H9 (cell line): ENCODE data around the gene GSS. TPM values are rescaled to one million over a fixed set of nuclear protein-coding genes. Genes with fewer than 3 reads are reported as not detected.
"Not testable (repeated sequence)": the region's sequence is repeated elsewhere in the genome, so short reads cannot be mapped to it uniquely, and the experiment has no call there.

Source experiments
- DNase-seq: peaks from one replicate; pipeline ENCODE4 v3.0.0-alpha.2; 2017
- H2AFZ ChIP-seq: one replicate; pipeline ENCODE4 v1.6.1; 2013; ENCODE audit warnings: mild to moderate bottlenecking, low read length, control low read depth, moderate library complexity
- H2AK5ac ChIP-seq: 2 replicates; pipeline ENCODE4 v1.6.1; 2013; ENCODE audit warnings: low read length, control low read depth, mixed read lengths; ENCODE audit not compliant: insufficient read length
- H2BK120ac ChIP-seq: one replicate; pipeline ENCODE4 v1.6.1; 2013; ENCODE audit warnings: low read depth, mild to moderate bottlenecking, low read length, control low read depth, inconsistent platforms; ENCODE audit not compliant: poor library complexity, severe bottlenecking
- H2BK12ac ChIP-seq: 2 replicates; pipeline ENCODE4 v1.6.1; 2013; ENCODE audit warnings: low read length, control low read depth, mixed read lengths, low read depth; ENCODE audit not compliant: insufficient read length
- H2BK15ac ChIP-seq: 2 replicates; pipeline ENCODE4 v1.6.1; 2013; ENCODE audit warnings: low read depth, low read length, control low read depth
- H2BK20ac ChIP-seq: one replicate; pipeline ENCODE4 v1.6.1; 2013; ENCODE audit warnings: low read depth, mild to moderate bottlenecking, low read length, control low read depth, inconsistent platforms; ENCODE audit not compliant: poor library complexity, severe bottlenecking
- H2BK5ac ChIP-seq: 2 replicates; pipeline ENCODE4 v1.6.1; 2013; ENCODE audit warnings: low read length, control low read depth, mixed read lengths; ENCODE audit not compliant: insufficient read length
- H3K14ac ChIP-seq: 2 replicates; pipeline ENCODE4 v1.6.1; 2013; ENCODE audit warnings: low read length, control low read depth; ENCODE audit not compliant: insufficient read depth
- H3K18ac ChIP-seq: 2 replicates; pipeline ENCODE4 v1.6.1; 2013; ENCODE audit warnings: low read depth, mild to moderate bottlenecking, mixed read lengths, low read length, control low read depth; ENCODE audit not compliant: insufficient read length
- H3K23ac ChIP-seq: 2 replicates; pipeline ENCODE4 v1.6.1; 2013; ENCODE audit warnings: low read length, control low read depth, mixed read lengths, low read depth; ENCODE audit not compliant: insufficient read length
- H3K23me2 ChIP-seq: 2 replicates; pipeline ENCODE4 v1.6.1; 2013; ENCODE audit warnings: low read depth, mild to moderate bottlenecking, mixed read lengths, low read length, control low read depth; ENCODE audit not compliant: insufficient read length, poor library complexity, severe bottlenecking
- H3K27ac ChIP-seq: 2 replicates; pipeline ENCODE4 v1.5.1; 2013; ENCODE audit warnings: low read length, control low read depth, mixed read lengths, low read depth; ENCODE audit not compliant: insufficient read length
- H3K27me3 ChIP-seq: 2 replicates; pipeline ENCODE4 v1.6.1; 2013; ENCODE audit warnings: low read length, control low read depth, inconsistent platforms; ENCODE audit not compliant: insufficient read depth
- H3K4ac ChIP-seq: 2 replicates; pipeline ENCODE4 v1.6.1; 2013; ENCODE audit warnings: low read depth, mild to moderate bottlenecking, control low read depth, inconsistent platforms, low read length, moderate library complexity
- H3K4me1 ChIP-seq: 2 replicates; pipeline ENCODE4 v1.6.1; 2013; ENCODE audit warnings: low read length, control low read depth, inconsistent platforms; ENCODE audit not compliant: insufficient read depth
- H3K4me2 ChIP-seq: 2 replicates; pipeline ENCODE4 v1.6.1; 2013; ENCODE audit warnings: low read length, control low read depth, mixed read lengths; ENCODE audit not compliant: insufficient read length, insufficient read depth
- H3K56ac ChIP-seq: 2 replicates; pipeline ENCODE4 v1.6.1; 2013; ENCODE audit warnings: low read depth, mild to moderate bottlenecking, mixed read lengths, low read length, control low read depth; ENCODE audit not compliant: insufficient read length
- H3K79me1 ChIP-seq: 2 replicates; pipeline ENCODE4 v1.6.1; 2013; ENCODE audit warnings: low read depth, mild to moderate bottlenecking, moderate library complexity, low read length, control low read depth, inconsistent platforms; ENCODE audit not compliant: insufficient read depth, poor library complexity, severe bottlenecking
- H3K79me2 ChIP-seq: 2 replicates; pipeline ENCODE4 v1.6.1; 2013; ENCODE audit warnings: low read length, control low read depth, inconsistent platforms; ENCODE audit not compliant: insufficient read depth
- H3K9ac ChIP-seq: 2 replicates; pipeline ENCODE4 v1.6.1; 2013; ENCODE audit warnings: low read length, control low read depth, mixed read lengths; ENCODE audit not compliant: insufficient read length; ENCODE audit errors: extremely low read depth
- H3K9me3 ChIP-seq: one replicate; pipeline ENCODE4 v1.6.1; 2013; ENCODE audit warnings: low read depth, low read length, inconsistent platforms; ENCODE audit not compliant: control insufficient read depth
- H3T11ph ChIP-seq: one replicate; pipeline ENCODE4 v1.6.1; 2013; ENCODE audit warnings: mild to moderate bottlenecking, low read length, control low read depth, inconsistent platforms
- H4K20me1 ChIP-seq: one replicate; pipeline ENCODE4 v1.6.1; 2013; ENCODE audit not compliant: control insufficient read depth, insufficient read length, insufficient read depth
- H4K5ac ChIP-seq: 2 replicates; pipeline ENCODE4 v1.6.1; 2013; ENCODE audit warnings: low read depth, mild to moderate bottlenecking, mixed read lengths, low read length, control low read depth; ENCODE audit not compliant: insufficient read length
- H4K8ac ChIP-seq: replicated peaks from 2 replicates; pipeline ENCODE4 v1.6.1; 2013; ENCODE audit warnings: low read length, control low read depth, mixed read lengths, low read depth; ENCODE audit not compliant: insufficient read length
- H4K91ac ChIP-seq: 2 replicates; pipeline ENCODE4 v1.6.1; 2013; ENCODE audit warnings: low read depth, mild to moderate bottlenecking, moderate library complexity, mixed read lengths, low read length, control low read depth; ENCODE audit not compliant: insufficient read length
- H3K27ac Mint-ChIP-seq, 3 experiments: 2 replicates in 2 of 3; 3 replicates in 1 of 3; pipeline ENCODE4 v1.8.0; 2020 to 2021; ENCODE audit warnings: mixed read lengths in 3 of 3, mild to moderate bottlenecking in 1 of 3, moderate library complexity in 1 of 3
- H3K27me3 Mint-ChIP-seq: 2 replicates; pipeline ENCODE4 v1.8.0; 2021; ENCODE audit warnings: low read depth, mild to moderate bottlenecking, moderate library complexity, mixed read lengths
- H3K36me3 Mint-ChIP-seq, 3 experiments: 2 replicates in 2 of 3; 3 replicates in 1 of 3; pipeline ENCODE4 v1.8.0; 2020 to 2021; ENCODE audit warnings: low read depth in 3 of 3, mixed read lengths in 3 of 3; ENCODE audit not compliant: insufficient read depth in 1 of 3
- H3K4me1 Mint-ChIP-seq, 2 experiments: 2 replicates each; pipeline ENCODE4 v1.8.0; 2020; ENCODE audit warnings: mixed read lengths in 2 of 2
- H3K4me3 Mint-ChIP-seq, 2 experiments: 2 replicates in 1 of 2; 3 replicates in 1 of 2; pipeline ENCODE4 v1.8.0; 2020 to 2021; ENCODE audit warnings: mild to moderate bottlenecking in 2 of 2, mixed read lengths in 2 of 2, moderate library complexity in 1 of 2
- H3K9me3 Mint-ChIP-seq, 2 experiments: 2 replicates in 1 of 2; 3 replicates in 1 of 2; pipeline ENCODE4 v1.8.0; 2020; ENCODE audit warnings: mild to moderate bottlenecking in 2 of 2, mixed read lengths in 2 of 2, moderate library complexity in 1 of 2
- CTCF ChIP-seq: fragments of 200-600 bp; sonication (generic); conservative IDR thresholded peaks from 3 replicates; pipeline ENCODE4 v1.8.0; 2021; ENCODE audit warnings: antibody characterized with exemption, mild to moderate bottlenecking
- WGBS: extraction: QIAGEN DNeasy Blood & Tissue Kit; methylation state at CpG from one replicate; pipeline ENCODE4 v1.1.7; 2013; ENCODE audit warnings: missing lambda C conversion rate, low lambda C conversion rate, mixed read lengths; ENCODE audit not compliant: insufficient read length; ENCODE audit errors: extremely low coverage; 5-methylcytosine and 5-hydroxymethylcytosine counted together
- total RNA-seq: library from RNA; stranded (reverse); gene quantifications from 2 replicates; pipeline ENCODE4 v1.2.1, GENCODE V29; 2021

Gene GSS
- total RNA-seq, 1 experiment from 2014 or later, result 48.5 TPM

GRCh38 chr20:34881689-34882088 is 73.9 kb downstream of the GSS start:
- peaks cover 0 to 3% (median 3%) of the 10 kb centered on the region in 3 experiments; a peak in 3 of 7 replicates for H3K36me3 Mint-ChIP-seq
- no peak for DNase-seq
- no peak overlapping the region for H3K23ac ChIP-seq

GRCh38 chr20:34880971-34881370 is 74.6 kb downstream of the GSS start:
- H3K36me3 Mint-ChIP-seq, result not testable (repeated sequence)
- WGBS, result no CpG with 5 or more reads among the region's 7 CpGs

More at GRCh38 chr20:34881689-34882088, 73.9 kb downstream of the GSS start:
- Histone ChIP-seq H3K4me1 (peaks cover 2% of the 10 kb centered on the region; the same call in 1 of the 2 replicates), H3K14ac (no peak overlapping the region), H2BK12ac (no peak overlapping the region), H4K8ac (no peak overlapping the region), H3K18ac (no peak overlapping the region), H2BK120ac (no peak overlapping the region), H2AFZ (no peak overlapping the region), H2BK20ac (no peak overlapping the region), H3K79me2 (no peaks in the 10 kb centered on the region; the same call in 1 of the 2 replicates), H4K20me1 (no peaks in the 10 kb centered on the region), H3K23me2 (peaks cover 5% of the 10 kb centered on the region), H3K9me3 (no peaks in the 10 kb centered on the region), H2BK15ac (no peak overlapping the region), H3K4me2 (no peak overlapping the region), H3K27ac (no peak overlapping the region), H4K91ac (no peak overlapping the region), H2AK5ac (no peak overlapping the region), H2BK5ac (no peak overlapping the region), H4K5ac (no peak overlapping the region), H3K4ac (no peak overlapping the region), H3K9ac (no peak overlapping the region), H3K56ac (no peak overlapping the region), H3K79me1 (no peaks in the 10 kb centered on the region), H3T11ph (no peak overlapping the region), H3K27me3 (no peaks in the 10 kb centered on the region)
- peaks cover 6% of the 10 kb centered on the region in 2 experiments for H3K4me1 Mint-ChIP-seq
- WGBS, result no CpG with 5 or more reads among the region's 2 CpGs
- no peak overlapping the region for H3K27ac Mint-ChIP-seq
- no peak for TF ChIP-seq CTCF
- no peaks in the 10 kb centered on the region for H3K9me3 Mint-ChIP-seq
- H3K4me3 Mint-ChIP-seq, result no peak overlapping the region
- H3K27me3 Mint-ChIP-seq, result peaks cover 13% of the 10 kb centered on the region

More at GRCh38 chr20:34880971-34881370, 74.6 kb downstream of the GSS start:
- H3K9me3 ChIP-seq, H4K91ac ChIP-seq, H3K9me3 Mint-ChIP-seq, H2BK120ac ChIP-seq, H3K4me3 Mint-ChIP-seq, H3K23ac ChIP-seq, H3K79me2 ChIP-seq, H3K4me2 ChIP-seq, H4K20me1 ChIP-seq, H2BK5ac ChIP-seq, H3K9ac ChIP-seq, H3K27ac Mint-ChIP-seq, H3K27ac ChIP-seq, H3K4me1 ChIP-seq, H3K4me1 Mint-ChIP-seq, H3K14ac ChIP-seq, H4K8ac ChIP-seq, H2BK15ac ChIP-seq, H3K18ac ChIP-seq, H2AFZ ChIP-seq, H3K56ac ChIP-seq, H3K79me1 ChIP-seq, H2BK20ac ChIP-seq, H3K4ac ChIP-seq, DNase-seq, H3K23me2 ChIP-seq, H2BK12ac ChIP-seq, H2AK5ac ChIP-seq, H3K27me3 ChIP-seq, H3T11ph ChIP-seq, H4K5ac ChIP-seq: not testable (repeated sequence)
- peaks cover 13% of the 10 kb centered on the region for H3K27me3 Mint-ChIP-seq
